ENCODE data around the gene LRIT2. TPM values are rescaled to one million over a fixed set of nuclear protein-coding genes. Genes with fewer than 3 reads are reported as not detected.

Gene LRIT2
- total and polyA plus RNA-seq, 12 donors: not detected

- H3K27ac ChIP-seq: peak within 1 kb of the TSS in 1 of 10 donors; percentile 22
- DNase-seq (no peak), ATAC-seq (no peak)
- no peaks in the 10 kb centered on the region for H3K36me3 ChIP-seq
- WGBS, 2 donors: 86 to 87% methylated on average over 13 of the region's 13 CpGs
- no peak for TF ChIP-seq CTCF (IDR thresholded peaks at IDR 0.05)
- intact Hi-C loops (cut with DNase I): no loop called here
- H3K4me1 ChIP-seq: no peaks in the 10 kb centered on the region
- peaks cover 0 to 28% (median 8%) of the 10 kb centered on the region in 7 donors for H3K27me3 ChIP-seq
- H3K4me3 ChIP-seq: no peak within 1 kb of the TSS
- no peaks in the 10 kb centered on the region for H3K9me3 ChIP-seq
Measured at GRCh38 chr10:84241185-84241790, 15.9 kb upstream of the LRIT2 start, which contains the start of gene LRIT1. LRIT1 (minus strand) TSS chr10:84241546; CDS start chr10:84241439, 107 bp downstream.

GRCh38 chr10:84238909-84239308, 13.6 kb upstream of the LRIT2 start:
- DNase-seq: no peak
- Histone ChIP-seq H3K4me3 (no peak overlapping the region), H3K36me3 (no peaks in the 10 kb centered on the region), H3K27me3 (peaks cover 0 to 34% (median 13%) of the 10 kb centered on the region in 7 donors), H3K4me1 (no peaks in the 10 kb centered on the region), H3K27ac (no peak overlapping the region), H3K9me3 (no peaks in the 10 kb centered on the region)
- no peak for TF ChIP-seq CTCF (IDR thresholded peaks at IDR 0.05)
- no peak for ATAC-seq
- 88 to 91% methylated on average over 3 of the region's 3 CpGs for WGBS, 2 donors
- intact Hi-C loops (cut with DNase I): no loop called here

- peak overlapping the region in 3 of 10 donors; percentile 12 to 55 (median 40) for H3K27ac ChIP-seq
- peaks cover 0 to 34% (median 13%) of the 10 kb centered on the region in 7 donors for H3K27me3 ChIP-seq
- DNase-seq (peak; percentile 23 to 54), ATAC-seq (peak; percentile 49 to 77 (median 69))
- 38 to 39% methylated on average over 52 of the region's 52 CpGs for WGBS, 2 donors
- intact Hi-C loops (cut with DNase I): no loop called here
- H3K36me3 ChIP-seq: no peaks in the 10 kb centered on the region
- no peaks in the 10 kb centered on the region for H3K4me1 ChIP-seq
- peak overlapping the region in 2 of 10 donors; percentile 3 to 10 for H3K4me3 ChIP-seq
- H3K9me3 ChIP-seq: no peaks in the 10 kb centered on the region
- peak in 7 of 9 donors; percentile 19 to 49 (median 32) for TF ChIP-seq CTCF (IDR thresholded peaks at IDR 0.05)
Measured at GRCh38 chr10:84237199-84238051, 12.1 kb upstream of the LRIT2 start.

GRCh38 chr10:84236807-84237198, 11.5 kb upstream of the LRIT2 start:
- H3K4me3 ChIP-seq: no peak overlapping the region
- H3K9me3 ChIP-seq: no peaks in the 10 kb centered on the region
- no peak for TF ChIP-seq CTCF (IDR thresholded peaks at IDR 0.05)
- peak overlapping the region in 2 of 10 donors; percentile 40 to 55 for H3K27ac ChIP-seq
- ATAC-seq: peak in 1 of 8 donors; percentile 25
- no peak for DNase-seq
- H3K36me3 ChIP-seq: no peaks in the 10 kb centered on the region
- peaks cover 0 to 38% (median 13%) of the 10 kb centered on the region in 7 donors for H3K27me3 ChIP-seq
- intact Hi-C loops (cut with DNase I): no loop called here
- no peaks in the 10 kb centered on the region for H3K4me1 ChIP-seq
- WGBS, 2 donors: 77 to 86% methylated on average over 6 of the region's 6 CpGs
